ENCODE results near the gene UTS2B. TPM values are rescaled to one million over a fixed set of nuclear protein-coding genes. Genes with fewer than 3 reads are reported as not detected.

The UTS2B gene
- total and polyA plus RNA-seq, 2 of the 4 experiments (the other 2 are of a cell fraction): 0.72 to 0.79 TPM

- Histone ChIP-seq H3K4me2 (ENCODE audit: low read depth, low read length) (peak overlapping the region; percentile 51; the same call in 1 of the 2 replicates), H3K4ac (ENCODE audit: low read depth, low read length) (no peak overlapping the region), H3K9ac (ENCODE audit: low read depth, low read length) (no peak overlapping the region), H2BK5ac (ENCODE audit: low read depth, low read length, poor library complexity, severe bottlenecking) (peak overlapping the region; percentile 56), H2BK120ac (ENCODE audit: low read depth, low read length) (no peak overlapping the region), H3K9me3 (ENCODE audit: control insufficient read depth, insufficient read depth, low read length) (no peaks in the 10 kb centered on the region), H3K4me3 (ENCODE audit: insufficient read depth, low read depth, low read length) (no peak overlapping the region), H3K27me3 (ENCODE audit: control insufficient read depth, insufficient read depth, low read length) (no peaks in the 10 kb centered on the region), H2AFZ (replicated peaks; ENCODE audit: low read length, poor library complexity) (no peak overlapping the region), H3K56ac (ENCODE audit: extremely low read depth, insufficient read depth, low read length) (no peak overlapping the region), H2AK9ac (replicated peaks; ENCODE audit: low read depth, low read length, poor library complexity) (no peak overlapping the region), H3K18ac (ENCODE audit: low read depth, low read length) (no peak overlapping the region), H2BK15ac (ENCODE audit: low read depth, low read length) (no peak overlapping the region), H3K27ac (ENCODE audit: insufficient read depth, low read length) (no peak overlapping the region), H2AK5ac (ENCODE audit: low read depth, low read length) (no peak overlapping the region), H3K14ac (replicated peaks; ENCODE audit: low read depth, low read length) (no peak overlapping the region), H4K5ac (ENCODE audit: low read depth, low read length) (peak overlapping the region; percentile 2; the same call in 1 of the 2 replicates), H3K23ac (ENCODE audit: low read depth, low read length) (no peak overlapping the region), H2BK20ac (ENCODE audit: low read depth, low read length) (no peak overlapping the region), H4K8ac (ENCODE audit: low read depth in 2 of 2, low read length in 2 of 2) (peak overlapping the region in 1 of 2 experiments; percentile 11; a peak in 1 of 4 replicates), H3K9me1 (ENCODE audit: insufficient read depth, low read length) (peaks cover 5% of the 10 kb centered on the region; the same call in 1 of the 2 replicates), H3K4me1 (ENCODE audit: control insufficient read depth, insufficient read depth, low read length) (peaks cover 15% of the 10 kb centered on the region), H4K91ac (ENCODE audit: insufficient read depth, low read depth, low read length) (no peak overlapping the region), H3K79me1 (ENCODE audit: low read depth in 1 of 2, low read length in 2 of 2) (peaks cover 0 to 42% of the 10 kb centered on the region in 2 experiments; a peak in 2 of 4 replicates), H4K20me1 (ENCODE audit: insufficient read depth, low read length) (peaks cover 38% of the 10 kb centered on the region; the same call in 1 of the 2 replicates), H3K36me3 (ENCODE audit: control insufficient read depth, insufficient read depth, low read length) (no peaks in the 10 kb centered on the region; the same call in 1 of the 2 replicates)
- no TSS peak for BruUV-seq (replicated peaks)
- dilution Hi-C loops (cut with HindIII; ENCODE audit: low sequenced_read_pairs, unreplicated experiment): no loop called here
- POLR2A ChIA-PET (ENCODE audit: unreplicated experiment): no interaction called here
- TF ChIP-seq CEBPB (IDR thresholded peaks at IDR 0.05; ENCODE audit: low read depth, low read length) (no peak), MAZ (IDR thresholded peaks at IDR 0.05; ENCODE audit: borderline replicate concordance, low read depth, low read length) (no peak), RAD21 (IDR thresholded peaks at IDR 0.05; ENCODE audit: low read length) (no peak), SMC3 (IDR thresholded peaks at IDR 0.05; ENCODE audit: low read depth, low read length) (no peak), BHLHE40 (IDR thresholded peaks at IDR 0.05; ENCODE audit: low read depth, low read length) (no peak), CHD1 (IDR thresholded peaks at IDR 0.05; ENCODE audit: low read depth, low read length) (no peak), FOS (IDR thresholded peaks at IDR 0.05; ENCODE audit: low read depth, low read length) (no peak)
- in situ Hi-C loops (cut with MboI; ENCODE audit: low sequenced_read_pairs): loop anchor here (25.0 kb wide), 1 partner anchor 1545 kb away; no protein-coding TSS in a partner anchor
- ATAC-seq (ENCODE audit: low read depth) (0 out of 2 replicates have a peak, but pooled peaks have one; percentile 6), DNase-seq (no peak)
- intact Hi-C loops (cut with micrococcal nuclease): no loop called here
- CTCF ChIA-PET: no interaction called here
These were observed 12.1 kb upstream of the UTS2B start for GRCh38 chr3:191342411-191342810.

Data from IMR-90 (cell line).